Skeletal muscle tissue (tissue), 4 donors: ENCODE measurements around the gene PGAP3. TPM values are rescaled to one million over a fixed set of nuclear protein-coding genes. Genes with fewer than 3 reads are reported as not detected.
A peak's percentile ranks its signal among the peaks of the same experiment; 100 is the strongest.

Experiments used
- H3K27ac ChIP-seq: one replicate; pipeline ENCODE4 v1.7.0; 2013; ENCODE audit warnings: mild to moderate bottlenecking, low read depth, low read length, inconsistent platforms
- H3K27me3 ChIP-seq, 3 donors: one replicate each; pipeline ENCODE4 v1.7.0; 2013; ENCODE audit warnings: low read length in 3 of 3; ENCODE audit not compliant: control insufficient read depth in 3 of 3, insufficient read depth in 3 of 3
- H3K36me3 ChIP-seq, 3 donors: one replicate each; pipeline ENCODE4 v1.7.0; 2013; ENCODE audit warnings: low read length in 3 of 3; ENCODE audit not compliant: control insufficient read depth in 3 of 3, insufficient read depth in 3 of 3
- H3K4me1 ChIP-seq, 3 donors: one replicate each; pipeline ENCODE4 v1.7.0; 2013; ENCODE audit warnings: low read length in 3 of 3, mild to moderate bottlenecking in 3 of 3; ENCODE audit not compliant: control insufficient read depth in 3 of 3, insufficient read depth in 3 of 3
- H3K4me3 ChIP-seq, 3 donors: one replicate each; pipeline ENCODE4 v1.7.0; 2013; ENCODE audit warnings: low read length in 3 of 3
- H3K9ac ChIP-seq, 3 donors: one replicate each; pipeline ENCODE4 v1.7.0; 2013; ENCODE audit warnings: low read length in 3 of 3, mild to moderate bottlenecking in 3 of 3, moderate library complexity in 2 of 3, low read depth in 1 of 3
- H3K9me3 ChIP-seq, 3 donors: one replicate each; pipeline ENCODE4 v1.7.0; 2013; ENCODE audit warnings: low read length in 3 of 3; ENCODE audit not compliant: control insufficient read depth in 3 of 3
- total RNA-seq: library from RNA; depleted of rRNA; stranded (reverse); fragments of >200 nt; gene quantifications from one replicate; pipeline ENCODE4 v1.2.3, GENCODE V29; 2014
- donor health status: Osteomylitis.

PGAP3 gene
- total RNA-seq, 1 donor from 2014 or later: 7.3 TPM

DNA sequence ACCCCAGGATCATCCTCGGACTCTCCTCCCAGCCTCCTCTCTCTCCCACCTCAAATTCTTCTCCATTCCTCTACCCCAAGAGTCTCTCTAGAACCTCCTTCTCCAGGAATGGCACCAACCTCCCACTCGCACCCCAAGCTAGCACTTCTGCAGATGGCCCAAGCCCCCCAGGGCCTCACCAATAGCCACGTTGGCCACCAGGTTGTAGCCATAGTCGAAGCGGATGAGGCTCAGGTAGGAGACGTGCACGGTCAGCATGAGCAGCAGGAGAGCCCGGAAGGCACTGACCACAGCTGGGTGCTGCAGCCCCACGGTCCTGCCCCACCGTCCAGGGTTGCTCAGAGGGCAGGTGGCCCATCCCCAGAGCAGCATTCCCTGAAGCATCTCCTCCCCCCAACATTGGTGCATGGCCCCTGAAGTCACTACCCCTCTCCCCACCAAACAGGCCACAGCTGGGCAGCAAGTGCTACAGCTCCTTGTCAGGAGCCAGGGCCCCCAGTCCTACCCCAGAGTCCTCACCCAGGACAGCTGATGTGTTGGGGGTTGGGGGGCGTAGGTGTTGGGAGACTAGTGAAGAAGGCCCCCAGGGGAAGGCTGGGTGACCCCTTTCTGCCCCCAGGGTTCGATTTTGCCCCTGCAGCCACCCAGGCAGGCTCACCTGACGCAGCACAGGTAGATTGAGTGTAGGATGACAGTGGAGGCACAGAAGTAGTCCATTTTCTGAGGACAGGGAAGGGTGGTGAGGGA lies 14.3 kb downstream of the PGAP3 start:
- H3K9me3 ChIP-seq: no peaks in the 10 kb centered on the region
- H3K9ac ChIP-seq: peak overlapping the region in 1 of 3 donors; percentile 20
- H3K4me3 ChIP-seq: no peak overlapping the region
- peaks cover 67 to 93% (median 78%) of the 10 kb centered on the region in 3 donors for H3K4me1 ChIP-seq
- peaks cover 0 to 3% (median 0%) of the 10 kb centered on the region in 3 donors for H3K36me3 ChIP-seq
- peaks cover 0 to 17% (median 6%) of the 10 kb centered on the region in 3 donors for H3K27me3 ChIP-seq
- H3K27ac ChIP-seq: no peak overlapping the region

DNA sequence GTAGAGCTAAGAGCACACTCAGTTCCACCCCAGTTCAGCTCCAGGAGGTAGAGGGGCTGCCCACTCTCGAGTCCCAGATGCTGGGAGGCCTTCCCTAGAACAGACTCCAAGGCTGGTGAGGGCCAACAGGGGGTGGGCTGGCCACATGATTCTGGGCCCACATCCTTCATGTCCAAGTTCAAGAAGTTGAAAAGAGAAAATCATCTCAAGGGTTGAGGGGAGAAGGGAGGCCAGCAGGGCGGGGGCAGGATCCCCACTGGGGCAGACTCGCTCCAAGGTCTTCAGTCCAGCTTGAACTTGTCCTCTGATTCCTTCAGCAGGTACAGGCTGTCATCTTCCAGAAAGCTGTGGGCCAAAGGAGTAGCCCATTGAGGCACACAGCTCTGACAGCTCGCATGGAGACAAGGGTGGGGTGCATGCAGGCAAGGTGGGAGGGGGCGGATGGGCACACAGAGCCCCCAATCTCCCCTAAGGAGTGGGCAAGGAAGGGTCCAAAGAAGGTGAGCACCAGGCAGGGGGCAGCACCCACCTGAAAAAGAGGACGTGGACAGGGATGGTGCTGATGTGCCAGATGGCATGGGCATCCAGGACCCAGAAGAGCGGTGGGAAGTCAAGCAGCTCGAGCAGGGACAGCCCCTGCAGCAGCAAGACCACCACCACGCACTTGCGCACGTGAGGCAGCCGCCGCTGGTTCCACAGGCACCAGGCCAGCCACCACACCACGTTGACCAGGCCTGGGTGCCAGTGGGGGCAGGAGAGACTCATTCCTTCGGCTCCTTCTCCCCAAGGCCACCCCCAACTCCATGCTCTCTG lies 15.1 kb downstream of the PGAP3 start:
- Histone ChIP-seq H3K27me3 (peaks cover 0 to 17% (median 6%) of the 10 kb centered on the region in 3 donors), H3K4me1 (peaks cover 63 to 89% (median 72%) of the 10 kb centered on the region in 3 donors)

DNA sequence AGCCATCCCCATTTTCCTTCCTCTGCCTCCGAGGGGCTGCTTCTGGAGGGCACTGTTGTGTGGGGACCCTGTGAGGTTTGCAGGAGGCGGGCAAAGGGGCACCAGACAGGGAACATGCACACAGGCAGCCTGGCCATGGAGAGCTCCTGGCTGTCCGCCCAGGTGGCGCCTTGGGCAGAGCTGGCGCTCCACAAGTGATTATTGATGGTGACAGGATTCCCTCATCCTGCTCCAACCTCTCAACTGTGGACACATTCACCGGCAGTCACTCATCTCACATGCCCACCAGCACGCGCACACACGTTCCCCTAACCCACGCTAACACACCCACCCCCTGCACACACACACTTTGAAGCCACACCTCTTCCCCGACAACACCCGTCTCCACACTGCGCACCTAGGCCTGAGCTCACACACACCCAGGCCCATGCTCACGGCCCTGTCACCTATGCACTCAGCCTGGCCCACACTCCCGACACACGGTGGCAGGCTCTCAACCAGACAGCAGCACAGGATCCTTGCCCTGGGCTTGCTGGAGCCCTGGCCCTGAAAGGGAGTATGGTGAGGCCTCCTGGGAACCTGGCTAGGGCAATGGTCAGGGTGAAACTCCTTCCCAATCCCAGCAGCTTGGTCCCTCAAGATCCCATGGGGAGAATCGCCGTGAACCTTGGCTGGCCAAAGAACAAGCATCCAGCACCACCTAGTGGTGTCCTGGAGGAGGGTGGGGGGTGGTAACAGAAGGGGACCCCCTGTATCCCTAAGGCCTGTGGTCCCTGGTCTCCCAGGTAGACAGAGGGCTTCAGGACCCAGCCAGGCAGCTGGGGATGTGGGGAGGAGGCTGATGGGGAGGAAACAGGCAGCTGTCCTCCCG lies 16.0 kb downstream of the PGAP3 start:
- peak overlapping the region; percentile 60 to 79 (median 74) for H3K9ac ChIP-seq
- no peaks in the 10 kb centered on the region for H3K9me3 ChIP-seq
- peaks cover 0 to 3% (median 0%) of the 10 kb centered on the region in 3 donors for H3K36me3 ChIP-seq
- H3K4me1 ChIP-seq: peaks cover 56 to 87% (median 67%) of the 10 kb centered on the region in 3 donors
- H3K4me3 ChIP-seq: peak overlapping the region in 1 of 3 donors; percentile 35
- peaks cover 0 to 17% (median 6%) of the 10 kb centered on the region in 3 donors for H3K27me3 ChIP-seq
- H3K27ac ChIP-seq: peak overlapping the region; percentile 74

More for the DNA sequence above, 15.1 kb downstream of the PGAP3 start:
- Histone ChIP-seq H3K9me3 (no peaks in the 10 kb centered on the region), H3K27ac (peak overlapping the region; percentile 74), H3K4me3 (no peak overlapping the region), H3K9ac (peak overlapping the region in 2 of 3 donors; percentile 45 to 79), H3K36me3 (peaks cover 0 to 3% (median 0%) of the 10 kb centered on the region in 3 donors)

DNA sequence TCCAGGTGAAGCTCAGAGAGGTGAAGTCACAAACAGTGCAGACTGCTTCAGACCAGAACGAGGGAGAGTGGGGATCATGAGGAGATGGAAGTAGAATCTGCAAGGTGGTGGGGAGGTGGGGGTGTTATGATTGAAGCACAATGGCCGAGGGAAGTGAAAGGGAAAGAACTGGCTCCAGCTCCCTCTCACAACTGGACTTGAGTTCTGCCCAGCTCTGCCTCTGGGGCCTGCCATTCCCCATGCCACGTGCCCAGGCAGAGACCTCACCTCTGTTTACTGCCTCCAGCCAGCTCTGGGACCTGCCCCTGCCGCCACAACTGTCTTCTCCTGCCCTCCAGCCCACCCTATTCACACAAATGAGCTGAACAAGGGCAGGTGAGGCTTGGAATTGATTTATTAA lies 17.1 kb downstream of the PGAP3 start:
- peaks cover 45 to 87% (median 66%) of the 10 kb centered on the region in 3 donors for H3K4me1 ChIP-seq
- peaks cover 0 to 17% (median 6%) of the 10 kb centered on the region in 3 donors for H3K27me3 ChIP-seq
- H3K36me3 ChIP-seq: peaks cover 2 to 9% (median 3%) of the 10 kb centered on the region in 3 donors
- H3K27ac ChIP-seq: peak overlapping the region; percentile 74
- H3K9ac ChIP-seq: peak overlapping the region; percentile 60 to 79 (median 74)
- no peak overlapping the region for H3K4me3 ChIP-seq
- no peaks in the 10 kb centered on the region for H3K9me3 ChIP-seq

DNA sequence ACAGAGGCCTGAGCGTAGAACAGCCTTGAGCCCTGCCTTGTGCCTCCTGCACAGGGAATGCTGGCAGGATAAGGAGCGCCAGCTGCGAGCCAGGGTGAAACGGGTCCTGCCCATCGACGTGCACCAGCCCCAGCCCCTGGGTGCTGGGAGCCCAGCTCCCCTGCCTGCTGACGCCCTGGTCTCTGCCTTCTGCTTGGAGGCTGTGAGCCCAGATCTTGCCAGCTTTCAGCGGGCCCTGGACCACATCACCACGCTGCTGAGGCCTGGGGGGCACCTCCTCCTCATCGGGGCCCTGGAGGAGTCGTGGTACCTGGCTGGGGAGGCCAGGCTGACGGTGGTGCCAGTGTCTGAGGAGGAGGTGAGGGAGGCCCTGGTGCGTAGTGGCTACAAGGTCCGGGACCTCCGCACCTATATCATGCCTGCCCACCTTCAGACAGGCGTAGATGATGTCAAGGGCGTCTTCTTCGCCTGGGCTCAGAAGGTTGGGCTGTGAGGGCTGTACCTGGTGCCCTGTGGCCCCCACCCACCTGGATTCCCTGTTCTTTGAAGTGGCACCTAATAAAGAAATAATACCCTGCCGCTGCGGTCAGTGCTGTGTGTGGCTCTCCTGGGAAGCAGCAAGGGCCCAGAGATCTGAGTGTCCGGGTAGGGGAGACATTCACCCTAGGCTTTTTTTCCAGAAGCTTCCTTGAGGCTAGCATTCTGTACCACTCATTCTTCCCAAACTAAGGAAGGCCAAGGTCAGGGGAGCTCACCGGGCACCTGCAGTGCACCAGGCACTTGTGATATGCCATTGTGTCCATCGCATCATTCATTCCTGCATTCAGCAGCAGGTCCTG lies 17.7 kb downstream of the PGAP3 start:
- peak overlapping the region; percentile 60 to 79 (median 74) for H3K9ac ChIP-seq
- peaks cover 39 to 87% (median 61%) of the 10 kb centered on the region in 3 donors for H3K4me1 ChIP-seq
- no peaks in the 10 kb centered on the region for H3K9me3 ChIP-seq
- H3K4me3 ChIP-seq: no peak overlapping the region
- peaks cover 2 to 14% (median 3%) of the 10 kb centered on the region in 3 donors for H3K36me3 ChIP-seq
- H3K27ac ChIP-seq: peak overlapping the region; percentile 74
- H3K27me3 ChIP-seq: peaks cover 0 to 17% (median 6%) of the 10 kb centered on the region in 3 donors

DNA sequence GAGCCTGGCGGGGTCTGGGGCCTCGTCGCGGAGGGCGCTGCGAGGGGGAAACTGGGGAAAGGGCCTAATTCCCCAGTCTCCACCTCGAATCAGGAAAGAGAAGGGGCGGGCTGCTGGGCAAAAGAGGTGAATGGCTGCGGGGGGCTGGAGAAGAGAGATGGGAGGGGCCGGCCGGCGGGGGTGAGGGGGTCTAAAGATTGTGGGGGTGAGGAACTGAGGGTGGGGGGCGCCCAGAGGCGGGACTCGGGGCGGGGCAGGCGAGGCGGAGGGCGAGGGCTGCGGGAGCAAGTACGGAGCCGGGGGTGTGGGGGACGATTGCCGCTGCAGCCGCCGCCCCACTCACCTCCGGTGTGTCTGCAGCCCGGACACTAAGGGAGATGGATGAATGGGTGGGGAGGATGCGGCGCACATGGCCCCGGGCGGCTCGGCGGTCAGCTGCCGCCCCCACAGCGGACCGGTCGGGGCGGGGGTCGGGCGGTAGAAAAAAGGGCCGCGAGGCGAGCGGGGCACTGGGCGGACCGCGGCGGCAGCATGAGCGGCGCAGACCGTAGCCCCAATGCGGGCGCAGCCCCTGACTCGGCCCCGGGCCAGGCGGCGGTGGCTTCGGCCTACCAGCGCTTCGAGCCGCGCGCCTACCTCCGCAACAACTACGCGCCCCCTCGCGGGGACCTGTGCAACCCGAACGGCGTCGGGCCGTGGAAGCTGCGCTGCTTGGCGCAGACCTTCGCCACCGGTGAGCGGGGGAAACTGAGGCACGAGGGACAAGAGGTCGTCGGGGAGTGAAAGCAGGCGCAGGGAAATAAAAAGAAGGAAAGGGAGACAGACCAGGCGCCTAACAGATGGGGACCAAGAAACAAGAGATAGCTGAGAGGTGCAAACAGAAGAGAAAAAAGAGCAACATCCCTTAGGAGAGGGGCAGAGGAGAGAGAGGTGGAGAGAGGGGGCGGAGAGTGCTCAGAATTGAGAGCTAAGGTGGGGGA lies 19.6 kb downstream of the PGAP3 start, which contains the start of gene PNMT:
TSS of gene PNMT (plus strand) at position 509 of the 980 bp plus-strand sequence. CDS start at position 532, 23 bp downstream.
- Histone ChIP-seq H3K27me3 (peaks cover 0 to 17% (median 6%) of the 10 kb centered on the region in 3 donors), H3K4me1 (peaks cover 42 to 85% (median 68%) of the 10 kb centered on the region in 3 donors), H3K9me3 (no peaks in the 10 kb centered on the region), H3K9ac (peak within 1 kb of the TSS; percentile 100), H3K36me3 (peaks cover 2 to 14% (median 3%) of the 10 kb centered on the region in 3 donors), H3K4me3 (peak within 1 kb of the TSS; percentile 89 to 98 (median 91)), H3K27ac (peak within 1 kb of the TSS; percentile 100)

DNA sequence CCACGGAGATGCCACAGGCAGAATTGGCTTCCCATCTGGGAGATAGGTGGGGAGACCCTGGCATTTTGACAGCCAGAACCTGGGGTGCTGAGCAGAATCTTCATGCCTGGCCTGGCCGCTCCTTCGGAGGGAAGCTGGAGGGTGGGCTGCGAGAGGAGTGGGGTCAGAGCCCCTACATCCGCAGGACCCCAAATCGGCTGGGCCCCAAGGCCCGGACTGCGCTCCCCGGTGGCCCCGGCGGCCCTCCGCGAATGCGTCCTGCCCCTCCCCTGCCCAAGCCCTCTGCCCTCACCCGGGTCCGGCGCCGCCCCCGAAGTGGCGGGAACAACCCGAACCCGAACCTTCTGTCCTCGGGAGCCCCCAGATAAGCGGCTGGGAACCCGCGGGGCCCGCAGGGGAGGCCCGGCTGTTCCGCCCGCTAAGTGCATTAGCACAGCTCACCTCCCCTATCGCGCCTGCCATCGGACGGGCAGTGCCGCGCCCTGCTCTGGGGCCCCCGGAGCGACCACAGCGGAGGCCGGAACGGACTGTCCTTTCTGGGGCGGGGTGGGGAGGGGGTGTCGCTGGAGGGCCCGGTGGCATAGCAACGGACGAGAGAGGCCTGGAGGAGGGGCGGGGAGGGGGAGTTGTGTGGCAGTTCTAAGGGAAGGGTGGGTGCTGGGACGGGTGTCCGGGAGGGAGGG lies 20.5 kb downstream of the PGAP3 start:
- peak overlapping the region; percentile 89 to 98 (median 91) for H3K4me3 ChIP-seq
- H3K9me3 ChIP-seq: no peaks in the 10 kb centered on the region
- H3K27me3 ChIP-seq: peaks cover 0 to 17% (median 6%) of the 10 kb centered on the region in 3 donors
- peaks cover 51 to 87% (median 75%) of the 10 kb centered on the region in 3 donors for H3K4me1 ChIP-seq
- peak overlapping the region; percentile 100 for H3K9ac ChIP-seq
- peaks cover 2 to 14% (median 3%) of the 10 kb centered on the region in 3 donors for H3K36me3 ChIP-seq
- H3K27ac ChIP-seq: peak overlapping the region; percentile 100
